ENCODE measurements around the gene EXOC3. TPM values are rescaled to one million over a fixed set of nuclear protein-coding genes. Genes with fewer than 3 reads are reported as not detected.
A peak's percentile ranks its signal among the peaks of the same experiment; 100 is the strongest.

The EXOC3 gene
- total RNA-seq, 1 experiment from 2014 or later = 26.9 TPM

GRCh38 chr5:432928-433791 lies 9.8 kb upstream of the EXOC3 start:
- Histone ChIP-seq H3K27me3 (replicated peaks) (no peaks in the 10 kb centered on the region), H3K4me3 (no peak overlapping the region), H3K27ac (no peak overlapping the region), H3K9me3 (replicated peaks) (no peaks in the 10 kb centered on the region), H3K4me1 (replicated peaks) (peaks cover 6% of the 10 kb centered on the region; the same call in 1 of the 2 replicates), H3K36me3 (peaks cover 43% of the 10 kb centered on the region)
- peak in 1 of 2 experiments; percentile 44 for DNase-seq (ENCODE audit: low read depth in 1 of 2, low spot score in 2 of 2)

GRCh38 chr5:433836-434235 lies 9.1 kb upstream of the EXOC3 start:
- H3K4me3 ChIP-seq = no peak overlapping the region
- H3K4me1 ChIP-seq (replicated peaks) = peaks cover 6% of the 10 kb centered on the region; the same call in 1 of the 2 replicates
- H3K27me3 ChIP-seq (replicated peaks) = no peaks in the 10 kb centered on the region
- peak in 1 of 2 experiments; percentile 49 for DNase-seq (ENCODE audit: low read depth in 1 of 2, low spot score in 2 of 2)
- no peaks in the 10 kb centered on the region for H3K9me3 ChIP-seq (replicated peaks)
- peaks cover 36% of the 10 kb centered on the region for H3K36me3 ChIP-seq
- no peak overlapping the region for H3K27ac ChIP-seq

- H3K4me1 ChIP-seq (replicated peaks) = peaks cover 6% of the 10 kb centered on the region; the same call in 1 of the 2 replicates
These were observed 8.4 kb upstream of the EXOC3 start for GRCh38 chr5:434443-435146.

GRCh38 chr5:435156-435790 lies 7.7 kb upstream of the EXOC3 start:
- peak in 1 of 2 experiments; percentile 40 for DNase-seq (ENCODE audit: low read depth in 1 of 2, low spot score in 2 of 2)
- Histone ChIP-seq H3K4me1 (replicated peaks) (peaks cover 6% of the 10 kb centered on the region; the same call in 1 of the 2 replicates), H3K27ac (no peak overlapping the region), H3K36me3 (peaks cover 28% of the 10 kb centered on the region), H3K4me3 (no peak overlapping the region), H3K27me3 (replicated peaks) (no peaks in the 10 kb centered on the region), H3K9me3 (replicated peaks) (no peaks in the 10 kb centered on the region)

More at GRCh38 chr5:434443-435146, 8.4 kb upstream of the EXOC3 start:
- H3K36me3 ChIP-seq = peaks cover 35% of the 10 kb centered on the region
- DNase-seq (ENCODE audit: low read depth in 1 of 2, low spot score in 2 of 2) = peak in 1 of 2 experiments; percentile 50
- H3K27ac ChIP-seq = no peak overlapping the region
- H3K4me3 ChIP-seq = no peak overlapping the region
- H3K9me3 ChIP-seq (replicated peaks) = no peaks in the 10 kb centered on the region
- H3K27me3 ChIP-seq (replicated peaks) = no peaks in the 10 kb centered on the region

GRCh38 chr5:435961-436640 lies 6.9 kb upstream of the EXOC3 start:
- H3K4me3 ChIP-seq = no peak overlapping the region
- no peaks in the 10 kb centered on the region for H3K9me3 ChIP-seq (replicated peaks)
- peak; percentile 36 to 67 for DNase-seq (ENCODE audit: low read depth in 1 of 2, low spot score in 2 of 2)
- H3K27me3 ChIP-seq (replicated peaks) = no peaks in the 10 kb centered on the region
- peaks cover 20% of the 10 kb centered on the region for H3K36me3 ChIP-seq
- H3K27ac ChIP-seq = no peak overlapping the region
- H3K4me1 ChIP-seq (replicated peaks) = peaks cover 1% of the 10 kb centered on the region; the same call in 1 of the 2 replicates

GRCh38 chr5:436641-436975 lies 6.4 kb upstream of the EXOC3 start:
- DNase-seq (ENCODE audit: low read depth in 1 of 2, low spot score in 2 of 2) = peak in 1 of 2 experiments; percentile 40
- Histone ChIP-seq H3K27ac (no peak overlapping the region), H3K27me3 (replicated peaks) (no peaks in the 10 kb centered on the region), H3K36me3 (peaks cover 18% of the 10 kb centered on the region), H3K4me3 (no peak overlapping the region), H3K4me1 (replicated peaks) (no peaks in the 10 kb centered on the region; the same call in 1 of the 2 replicates), H3K9me3 (replicated peaks) (no peaks in the 10 kb centered on the region)

- Histone ChIP-seq H3K27me3 (replicated peaks) (no peaks in the 10 kb centered on the region), H3K27ac (no peak overlapping the region), H3K9me3 (replicated peaks) (no peaks in the 10 kb centered on the region), H3K36me3 (peaks cover 16% of the 10 kb centered on the region), H3K4me1 (replicated peaks) (peaks cover 5% of the 10 kb centered on the region), H3K4me3 (no peak overlapping the region)
- DNase-seq (ENCODE audit: low read depth in 1 of 2, low spot score in 2 of 2) = peak in 1 of 2 experiments; percentile 42
These were observed 5.7 kb upstream of the EXOC3 start for GRCh38 chr5:437281-437771.

- no peaks in the 10 kb centered on the region for H3K9me3 ChIP-seq (replicated peaks)
- DNase-seq (ENCODE audit: low read depth in 1 of 2, low spot score in 2 of 2) = peak in 1 of 2 experiments; percentile 41
- H3K27ac ChIP-seq = no peak overlapping the region
- H3K36me3 ChIP-seq = peaks cover 14% of the 10 kb centered on the region
- H3K4me3 ChIP-seq = no peak overlapping the region
- peaks cover 12% of the 10 kb centered on the region for H3K4me1 ChIP-seq (replicated peaks)
- no peaks in the 10 kb centered on the region for H3K27me3 ChIP-seq (replicated peaks)
These were observed 4.4 kb upstream of the EXOC3 start for GRCh38 chr5:438481-438981.

GRCh38 chr5:439181-439580 lies 3.8 kb upstream of the EXOC3 start:
- Histone ChIP-seq H3K27me3 (replicated peaks) (no peaks in the 10 kb centered on the region), H3K9me3 (replicated peaks) (no peaks in the 10 kb centered on the region), H3K4me1 (replicated peaks) (peaks cover 17% of the 10 kb centered on the region), H3K36me3 (peaks cover 16% of the 10 kb centered on the region), H3K4me3 (no peak overlapping the region), H3K27ac (no peak overlapping the region)
- peak in 1 of 2 experiments; percentile 42 for DNase-seq (ENCODE audit: low read depth in 1 of 2, low spot score in 2 of 2)

- no peak overlapping the region for H3K27ac ChIP-seq
- DNase-seq (ENCODE audit: low read depth in 1 of 2, low spot score in 2 of 2) = peak in 1 of 2 experiments; percentile 39
- H3K4me1 ChIP-seq (replicated peaks) = peaks cover 17% of the 10 kb centered on the region
- H3K27me3 ChIP-seq (replicated peaks) = no peaks in the 10 kb centered on the region
- H3K9me3 ChIP-seq (replicated peaks) = no peaks in the 10 kb centered on the region
- no peak overlapping the region for H3K4me3 ChIP-seq
- peaks cover 15% of the 10 kb centered on the region for H3K36me3 ChIP-seq
These were observed 3.3 kb upstream of the EXOC3 start for GRCh38 chr5:439636-440035.

GRCh38 chr5:440401-441201 lies 2.4 kb upstream of the EXOC3 start:
- Histone ChIP-seq H3K9me3 (replicated peaks) (no peaks in the 10 kb centered on the region), H3K4me1 (replicated peaks) (peaks cover 17% of the 10 kb centered on the region), H3K27me3 (replicated peaks) (no peaks in the 10 kb centered on the region), H3K36me3 (peaks cover 17% of the 10 kb centered on the region), H3K27ac (no peak overlapping the region), H3K4me3 (no peak overlapping the region)
- DNase-seq (ENCODE audit: low read depth in 1 of 2, low spot score in 2 of 2) = peak in 1 of 2 experiments; percentile 37

- H3K9me3 ChIP-seq (replicated peaks) = no peaks in the 10 kb centered on the region
- H3K4me3 ChIP-seq = peak overlapping the region; percentile 90
- DNase-seq (ENCODE audit: low read depth in 1 of 2, low spot score in 2 of 2) = no peak
- no peaks in the 10 kb centered on the region for H3K27me3 ChIP-seq (replicated peaks)
- H3K27ac ChIP-seq = peak overlapping the region; percentile 77; the same call in 1 of the 2 replicates
- peaks cover 22% of the 10 kb centered on the region for H3K4me1 ChIP-seq (replicated peaks)
- peaks cover 29% of the 10 kb centered on the region for H3K36me3 ChIP-seq
These were observed 1.0 kb upstream of the EXOC3 start for GRCh38 chr5:441996-442334.
